Activated naive CD4-positive, alpha-beta T cell treated with Interleukin-2 at 50 U/mL for 16 hours (primary cell): Measurements from ENCODE around the gene ATG101.

ENCODE experiments used
- DNase-seq: peaks from one replicate; pipeline ENCODE4 v3.0.0-alpha.2; 2020

ATG101 gene

GRCh38 chr12:52042706-52043385 lies 26.9 kb upstream of the ATG101 start:
- no peak for DNase-seq

- no peak for DNase-seq
Measured at GRCh38 chr12:52043386-52044212, 26.2 kb upstream of the ATG101 start.

- DNase-seq: no peak
Measured at GRCh38 chr12:52044292-52044983, 25.3 kb upstream of the ATG101 start.

- DNase-seq: no peak
Measured at GRCh38 chr12:52045794-52046199, 24.0 kb upstream of the ATG101 start.

- no peak for DNase-seq
Measured at GRCh38 chr12:52046859-52047258, 22.9 kb upstream of the ATG101 start.

- no peak for DNase-seq
Measured at GRCh38 chr12:52049286-52049685, 20.5 kb upstream of the ATG101 start.

GRCh38 chr12:52049688-52050087 lies 20.1 kb upstream of the ATG101 start:
- no peak for DNase-seq

GRCh38 chr12:52050116-52050757 lies 19.5 kb upstream of the ATG101 start:
- no peak for DNase-seq

GRCh38 chr12:52050758-52051541 lies 18.8 kb upstream of the ATG101 start, which contains the start of gene NR4A1:
Gene NR4A1, plus strand, starts transcription at chr12:52051442. Its CDS starts 2,887 bp downstream, at chr12:52054329.
- DNase-seq: peak; percentile 98

- DNase-seq: peak; percentile 22
Measured at GRCh38 chr12:52052468-52053186, 17.2 kb upstream of the ATG101 start.

- DNase-seq: no peak
Measured at GRCh38 chr12:52053536-52054209, 16.1 kb upstream of the ATG101 start.

GRCh38 chr12:52054231-52054832 lies 15.4 kb upstream of the ATG101 start:
- DNase-seq: no peak

GRCh38 chr12:52054833-52055730 lies 14.7 kb upstream of the ATG101 start:
- no peak for DNase-seq

- DNase-seq: no peak
Measured at GRCh38 chr12:52055731-52056711, 13.8 kb upstream of the ATG101 start.

GRCh38 chr12:52056801-52057637 lies 12.8 kb upstream of the ATG101 start:
- DNase-seq: no peak

- DNase-seq: no peak
Measured at GRCh38 chr12:52057638-52058576, 11.9 kb upstream of the ATG101 start.
